NCI-H345 treated with DMSO at 0.1 percent for 48 hours (cell line): ENCODE data around the gene GPR63.

ENCODE experiments used
- DNase-seq: peaks from one replicate; lab custom pipeline; 2025; ENCODE audit not compliant: unreplicated experiment; lab: John Stamatoyannopoulos, UW

GPR63 gene

DNA sequence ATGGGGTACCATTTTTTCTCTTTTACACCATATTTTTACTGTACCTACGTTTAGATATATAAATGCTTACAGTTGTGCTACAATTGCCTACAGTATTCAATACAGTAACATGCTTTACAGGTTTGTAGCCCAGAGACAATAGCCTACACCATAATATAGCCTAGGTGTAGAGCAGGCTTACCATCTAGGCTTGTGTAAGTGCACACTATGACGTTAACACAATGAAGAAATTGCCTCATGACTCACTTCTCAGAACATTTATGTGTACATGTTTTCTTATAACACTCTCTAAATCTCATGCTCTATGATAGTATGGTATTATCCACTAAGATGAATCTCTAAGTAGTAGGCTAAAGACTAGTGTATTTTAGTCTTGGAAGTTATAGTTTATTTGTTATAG, 13.5 kb downstream of the GPR63 start:
- DNase-seq, result no peak

DNA sequence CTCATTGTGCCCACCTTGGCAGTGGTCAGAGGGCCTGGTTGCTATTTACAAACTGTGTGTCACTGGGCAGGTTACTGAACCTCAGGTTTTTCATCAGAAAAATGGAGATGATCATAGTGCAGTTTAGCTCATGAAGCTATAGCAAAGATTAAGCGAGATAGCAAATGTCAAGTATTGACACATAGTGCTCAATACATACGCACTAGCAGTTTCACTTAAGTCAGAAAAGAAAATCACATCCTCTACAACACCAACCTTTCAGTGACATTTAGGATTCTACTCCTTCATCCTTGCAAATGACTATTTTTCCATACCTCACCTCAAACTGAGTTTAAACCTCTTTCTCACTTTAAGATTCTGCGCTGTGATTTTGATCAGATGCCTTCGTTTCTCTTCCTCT, 16.2 kb downstream of the GPR63 start:
- no peak for DNase-seq

DNA sequence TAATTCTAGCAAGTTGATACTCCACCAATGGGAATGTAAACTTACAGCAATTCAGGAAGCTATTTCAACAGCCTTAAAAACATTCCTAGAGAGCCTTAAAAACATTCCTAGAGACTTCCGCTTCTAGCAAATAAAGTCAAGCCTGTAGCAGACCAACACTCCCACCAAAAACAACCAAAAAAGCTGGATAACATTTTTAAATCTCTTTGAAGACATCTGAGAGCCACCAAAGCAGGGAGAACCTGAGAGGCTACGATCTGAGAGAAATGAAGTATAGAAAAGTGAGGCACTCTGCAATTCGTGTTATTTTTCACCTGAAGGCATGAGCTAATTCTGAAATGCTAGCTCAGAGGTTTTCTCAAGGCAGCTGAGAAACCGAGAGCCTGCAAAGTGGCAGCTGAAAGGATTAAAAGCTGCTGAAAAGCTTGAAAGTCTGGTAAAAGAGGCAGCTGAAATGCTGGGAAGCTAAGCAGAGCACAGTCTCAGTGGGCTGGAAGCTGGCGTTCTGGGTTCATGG, 20.9 kb downstream of the GPR63 start:
- DNase-seq, result no peak

DNA sequence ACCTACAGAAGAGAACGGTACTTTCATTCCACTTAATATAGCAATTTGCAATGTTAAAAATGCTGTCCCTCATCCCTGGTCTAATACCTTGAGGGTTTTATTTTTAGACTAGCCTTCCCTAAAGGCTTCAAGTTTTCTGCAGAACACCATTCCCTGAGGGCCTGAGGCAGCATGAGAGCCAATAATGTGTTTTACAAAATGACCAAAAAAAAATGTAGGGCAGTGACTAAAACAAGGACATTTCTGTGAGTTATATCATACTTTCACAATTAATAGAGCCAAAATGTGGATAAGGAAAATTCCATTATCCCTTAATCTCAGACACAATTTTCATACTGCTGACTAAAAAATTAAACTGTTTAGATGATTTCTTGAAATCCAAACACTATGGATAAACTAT, 22.7 kb downstream of the GPR63 start:
- DNase-seq, result no peak

DNA sequence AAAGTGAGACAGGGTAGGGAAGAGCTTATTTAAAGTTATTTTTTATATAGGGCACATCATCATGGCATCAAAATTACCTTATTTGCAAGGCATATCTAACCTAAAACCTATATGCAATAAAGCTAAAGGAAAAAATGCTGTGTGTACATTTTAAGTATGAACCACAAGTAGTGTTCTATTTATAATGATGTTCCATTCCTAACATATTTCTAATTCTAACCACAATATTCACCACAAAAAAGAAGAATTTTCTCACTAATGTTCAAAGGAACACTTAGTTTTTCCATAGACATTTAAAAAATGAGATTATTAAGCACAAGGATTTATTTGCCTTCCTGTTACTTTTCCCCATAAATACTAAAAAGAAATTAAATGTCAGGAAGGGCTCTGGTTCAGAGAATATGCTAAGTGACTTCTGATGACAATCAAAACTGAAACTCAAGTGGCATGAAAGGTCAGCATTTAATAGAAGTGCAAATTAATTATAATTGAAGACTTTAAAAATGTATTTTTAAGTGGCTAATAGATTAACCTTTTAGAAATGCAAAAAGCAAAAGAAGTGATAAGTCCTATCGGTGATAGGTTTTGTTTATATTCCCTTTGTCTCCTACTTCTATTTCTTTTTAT, 25.1 kb downstream of the GPR63 start:
- no peak for DNase-seq

DNA sequence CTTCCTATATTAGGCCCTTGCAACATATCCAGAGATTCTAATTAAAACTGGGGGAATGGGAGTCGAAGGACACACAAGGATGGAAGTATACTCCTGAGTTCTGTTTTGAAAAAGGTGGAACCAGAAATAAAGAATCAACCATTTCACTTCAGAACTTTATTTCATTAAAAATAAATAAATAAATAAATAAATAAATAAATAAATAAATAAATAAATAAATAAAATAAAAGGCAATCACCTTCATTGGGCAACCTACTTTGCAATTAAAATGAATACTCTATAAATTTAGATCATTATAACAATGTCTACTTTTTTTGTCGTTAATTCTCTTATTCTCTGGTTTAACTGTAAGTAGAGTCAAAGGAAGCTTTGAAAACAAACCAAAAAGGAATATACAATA, 25.6 kb downstream of the GPR63 start:
- no peak for DNase-seq

DNA sequence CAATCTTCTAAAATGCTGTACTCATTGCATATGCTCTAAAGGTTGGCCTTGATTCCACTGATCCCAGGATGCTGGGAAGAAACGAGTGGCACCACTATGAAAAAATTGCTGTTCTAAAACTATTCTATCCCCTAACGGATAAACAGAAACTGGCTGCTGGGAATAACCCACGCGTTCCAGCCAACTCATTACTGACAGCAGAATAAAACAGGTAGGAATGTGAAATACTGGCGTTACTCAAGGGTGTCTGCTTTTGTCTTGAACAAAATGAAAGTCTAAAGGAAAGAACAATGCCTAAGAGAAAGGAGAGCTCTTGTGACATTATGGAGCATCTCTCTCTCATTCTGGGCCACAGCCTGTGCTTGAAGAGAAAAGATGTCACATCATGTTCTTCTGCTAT, 26.1 kb downstream of the GPR63 start:
- no peak for DNase-seq

DNA sequence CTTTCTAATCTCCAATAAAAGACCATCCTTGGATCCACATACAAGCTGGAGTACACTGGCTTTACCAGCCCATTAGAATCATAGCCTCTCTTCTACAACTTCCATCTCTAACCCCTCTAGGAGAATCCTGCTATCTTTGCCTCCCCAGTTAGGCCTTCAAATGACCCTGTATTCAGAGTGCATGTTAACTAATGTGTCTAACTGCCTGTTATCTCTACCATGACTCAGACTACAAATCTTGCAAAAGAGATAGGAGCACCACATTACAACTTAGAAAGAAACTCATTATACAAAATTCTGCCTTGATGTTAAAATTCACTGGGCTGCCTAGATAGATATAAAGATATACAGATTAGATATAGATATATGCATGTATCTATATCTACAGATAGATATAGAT, 28.2 kb downstream of the GPR63 start:
- no peak for DNase-seq

DNA sequence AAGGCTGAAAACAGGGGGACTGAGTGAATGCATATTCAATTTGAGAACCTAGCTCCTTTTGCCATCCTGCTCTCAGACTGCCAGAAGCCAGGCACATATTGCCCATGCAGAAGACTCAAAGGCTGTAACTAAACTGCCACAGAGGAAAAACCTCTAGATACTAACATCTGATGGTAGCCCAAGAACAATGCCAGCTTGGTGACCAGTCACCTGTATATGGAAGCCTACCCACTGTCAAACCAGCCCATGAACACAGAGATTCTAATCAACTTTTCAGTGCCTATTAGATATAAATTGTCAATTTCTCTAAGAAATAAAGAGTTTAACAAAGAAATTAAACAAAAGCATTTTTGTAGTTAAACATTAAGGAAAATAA, 34.2 kb downstream of the GPR63 start:
- no peak for DNase-seq

DNA sequence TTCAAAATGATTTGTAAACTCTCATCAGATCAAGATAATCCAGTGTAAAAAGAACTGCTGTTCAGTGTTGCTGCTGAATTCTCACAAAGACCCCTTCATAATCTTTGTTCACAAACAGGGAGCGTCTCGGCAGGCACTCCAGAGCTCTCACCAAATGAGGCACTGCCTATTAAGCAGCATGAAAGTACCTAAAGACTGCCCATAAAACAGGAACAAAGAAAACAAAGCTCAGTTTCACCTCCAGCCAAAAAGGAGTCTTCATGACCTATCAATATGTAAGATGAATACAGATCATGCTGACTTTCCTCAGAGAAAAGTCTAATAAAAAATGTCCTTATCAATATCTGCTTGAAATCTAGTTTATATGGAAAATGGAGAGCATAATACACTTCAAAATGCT, 41.8 kb downstream of the GPR63 start:
- DNase-seq, result no peak

DNA sequence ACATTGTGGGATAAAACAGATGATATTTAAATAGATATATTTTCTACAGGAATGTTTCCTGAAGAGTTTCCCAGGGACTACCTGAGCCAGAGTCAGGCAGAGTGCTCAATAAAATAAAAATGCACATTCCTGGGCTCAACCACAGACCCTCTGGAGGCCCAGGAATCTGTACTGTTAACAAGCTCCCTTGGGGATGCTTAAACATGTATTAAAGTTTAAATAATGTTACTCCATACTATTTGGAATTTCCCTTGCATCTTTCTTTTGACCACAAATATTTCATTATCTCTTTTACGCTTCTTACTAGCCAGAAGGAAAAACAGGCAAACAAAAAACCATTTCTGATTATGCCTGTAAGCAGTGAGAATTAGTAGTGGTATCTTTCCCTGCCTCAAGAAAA, 42.3 kb downstream of the GPR63 start:
- DNase-seq, result no peak

DNA sequence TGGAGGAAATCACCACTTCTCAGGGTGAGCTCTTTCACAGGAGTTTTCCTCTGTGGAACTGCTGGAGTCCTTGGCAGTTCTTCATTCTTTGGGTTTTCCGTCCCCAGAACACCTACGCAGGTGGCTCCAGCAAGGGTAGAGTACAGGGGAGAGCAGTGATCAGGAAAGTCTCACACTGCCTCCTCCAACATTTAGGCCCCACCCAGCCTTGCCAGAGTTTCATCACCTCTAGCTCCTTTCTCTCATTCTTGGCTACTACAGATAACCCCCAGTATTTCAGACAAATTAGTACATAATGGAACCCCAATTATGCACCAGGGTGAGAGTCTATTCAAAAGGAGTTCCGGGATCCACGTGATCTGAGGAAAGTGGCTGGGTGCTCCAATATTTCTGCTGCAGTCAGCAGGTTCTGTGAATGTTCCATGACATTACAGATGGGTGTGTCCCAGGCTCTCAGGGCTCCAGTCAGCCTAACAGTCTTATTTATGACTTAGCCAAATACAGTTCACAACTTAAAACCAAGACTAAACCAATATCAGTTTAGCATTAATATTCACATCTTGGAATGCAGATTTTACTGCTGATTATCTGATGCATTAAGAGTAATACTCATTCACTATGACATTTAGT, 44.6 kb downstream of the GPR63 start:
- DNase-seq, result no peak

DNA sequence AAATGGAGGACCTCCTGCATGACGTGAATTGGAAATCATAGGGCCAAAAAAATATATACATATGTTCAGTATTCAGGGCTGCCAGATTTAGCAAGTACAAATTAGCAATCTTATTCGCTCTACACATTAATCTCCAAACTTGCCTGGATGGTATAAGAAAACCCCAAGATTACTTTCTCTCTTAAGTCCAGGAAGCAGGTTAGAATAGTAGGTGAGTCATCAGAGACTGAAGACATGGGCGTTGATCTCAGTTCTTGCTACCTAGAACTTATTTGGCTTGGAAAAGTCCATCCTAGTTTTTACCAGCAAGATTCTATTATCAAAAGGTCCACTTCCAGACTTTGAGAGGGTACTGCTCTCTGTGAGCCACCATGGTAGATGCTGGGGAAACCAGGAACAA, 47.4 kb downstream of the GPR63 start:
- DNase-seq, result no peak

DNA sequence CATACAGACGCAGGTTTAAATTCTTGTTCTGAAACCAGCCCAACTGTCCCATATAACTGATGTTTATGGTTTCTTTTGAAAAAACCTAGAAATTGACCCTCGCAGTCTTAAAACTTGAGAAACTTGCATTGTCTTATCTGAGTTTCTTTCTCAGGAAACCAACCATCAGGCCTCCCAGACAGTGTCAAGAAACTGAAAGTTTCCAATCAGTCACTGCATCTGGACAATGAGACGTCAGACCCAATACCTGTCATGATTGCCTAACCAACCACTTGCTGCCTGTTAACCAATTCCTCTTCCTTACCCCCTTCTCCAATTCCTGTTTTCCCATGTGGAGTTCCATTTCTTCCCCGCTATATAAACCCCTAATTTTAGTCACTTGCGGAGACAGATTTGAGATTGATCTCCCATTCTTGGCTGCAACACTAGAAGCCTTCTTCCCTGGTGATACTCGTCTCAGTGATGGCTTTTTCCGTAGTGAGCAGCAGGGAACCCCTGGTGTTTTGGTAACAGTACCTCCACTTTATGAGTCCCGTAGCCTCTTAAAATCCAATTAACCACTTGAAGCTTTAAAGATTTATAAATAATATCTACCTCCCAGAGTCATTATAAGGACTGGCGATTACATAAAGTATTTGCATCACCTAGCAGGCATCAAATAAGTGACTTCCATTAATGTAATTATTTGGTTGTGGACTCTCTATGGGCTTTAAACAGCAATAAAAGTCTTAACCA, 49.3 kb downstream of the GPR63 start:
- no peak for DNase-seq

DNA sequence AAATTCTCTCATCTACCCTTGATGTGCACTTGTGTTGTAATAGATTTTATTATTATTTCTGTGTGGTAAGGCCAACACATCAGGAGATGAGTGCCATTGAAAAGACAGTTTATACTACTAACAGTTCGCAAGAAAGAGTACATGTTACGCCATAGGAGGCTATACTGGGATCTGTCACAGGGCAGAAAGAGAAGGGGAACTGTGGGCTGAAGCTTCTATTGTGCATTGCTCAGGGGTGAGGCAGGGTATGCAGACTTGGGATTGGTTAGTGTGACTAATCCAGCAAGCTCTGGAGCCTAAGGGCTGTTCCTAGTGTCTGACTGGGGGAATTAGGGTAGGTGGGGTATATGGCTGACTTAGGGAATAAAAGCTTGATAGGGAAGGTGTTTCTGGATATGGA, 50.9 kb downstream of the GPR63 start:
- no peak for DNase-seq

DNA sequence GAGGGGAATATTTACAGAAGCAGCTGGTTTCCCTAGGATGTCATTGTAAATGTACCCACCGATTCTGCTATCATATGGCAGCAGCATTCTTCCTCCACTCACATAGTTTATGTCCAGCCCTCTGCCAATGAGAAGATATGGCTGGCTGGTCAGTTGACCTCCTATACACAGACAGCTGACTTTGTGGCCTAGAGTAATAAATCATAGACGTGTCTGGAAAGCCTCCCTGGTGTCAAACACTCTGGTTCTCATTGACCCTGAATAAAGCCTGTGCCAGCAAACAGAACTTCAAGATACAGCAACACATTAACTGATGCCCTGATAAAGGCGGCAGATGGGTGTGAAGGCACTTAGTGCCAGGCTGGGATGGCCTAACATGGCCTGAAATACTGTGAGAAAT, 52.6 kb downstream of the GPR63 start:
- no peak for DNase-seq

DNA sequence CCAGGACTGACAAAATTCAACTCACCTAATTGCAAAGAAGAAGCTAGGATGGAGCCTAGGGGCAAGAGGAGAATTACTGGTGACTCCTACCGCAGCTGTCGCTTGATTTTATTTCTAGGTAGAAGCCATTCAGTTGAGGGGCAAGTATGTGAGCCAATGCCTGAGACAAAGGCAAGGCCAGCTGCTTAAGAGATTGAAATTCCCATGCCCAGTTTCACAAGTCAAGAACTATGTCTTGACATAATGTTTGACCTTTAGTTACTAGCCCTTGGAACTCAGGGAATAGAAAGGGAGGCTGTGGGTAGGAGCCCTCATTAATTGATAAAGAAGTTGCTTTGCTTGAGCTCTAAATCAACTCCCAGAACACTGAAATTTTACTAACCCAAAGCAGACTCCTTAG, 54.0 kb downstream of the GPR63 start:
- DNase-seq, result no peak

DNA sequence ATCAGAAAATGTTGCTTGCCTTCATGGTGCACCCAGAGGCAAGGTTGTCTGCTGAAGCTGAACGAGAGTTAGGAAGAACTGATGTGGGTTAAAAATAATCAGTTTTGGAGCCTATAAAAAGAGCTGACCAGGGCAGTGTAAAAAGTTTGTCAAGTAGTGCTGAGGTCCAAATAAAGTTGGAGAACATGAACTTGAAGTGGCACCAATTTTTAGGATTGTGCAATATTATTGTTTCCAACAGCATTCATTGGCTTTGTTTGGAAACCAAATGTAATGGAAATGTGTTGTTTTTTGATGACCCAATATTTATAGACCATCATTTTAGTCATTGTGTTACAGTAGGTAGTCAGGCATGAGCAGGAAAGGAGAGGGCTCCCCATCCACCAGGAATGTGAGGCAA, 55.7 kb downstream of the GPR63 start:
- DNase-seq, result no peak

DNA sequence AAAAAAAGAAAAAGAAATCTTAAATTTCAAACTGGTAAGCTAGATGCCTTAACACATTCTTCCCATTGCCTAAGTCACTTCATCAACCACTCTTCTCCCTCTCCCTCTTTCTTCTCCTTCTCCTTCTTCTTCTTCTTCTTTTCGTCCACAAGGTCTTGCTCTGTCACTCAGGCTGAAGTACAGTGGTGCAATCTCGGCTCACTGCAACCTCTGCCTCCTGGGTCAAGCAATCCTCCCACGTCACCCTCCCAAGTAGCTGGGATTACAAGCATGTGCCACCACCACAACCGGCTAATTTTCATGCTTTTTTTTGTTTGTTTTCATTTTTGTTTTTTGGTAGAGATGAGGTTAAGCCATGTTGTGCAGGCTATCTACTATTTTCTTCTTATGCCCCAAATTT, 60.2 kb downstream of the GPR63 start:
- DNase-seq, result no peak

DNA sequence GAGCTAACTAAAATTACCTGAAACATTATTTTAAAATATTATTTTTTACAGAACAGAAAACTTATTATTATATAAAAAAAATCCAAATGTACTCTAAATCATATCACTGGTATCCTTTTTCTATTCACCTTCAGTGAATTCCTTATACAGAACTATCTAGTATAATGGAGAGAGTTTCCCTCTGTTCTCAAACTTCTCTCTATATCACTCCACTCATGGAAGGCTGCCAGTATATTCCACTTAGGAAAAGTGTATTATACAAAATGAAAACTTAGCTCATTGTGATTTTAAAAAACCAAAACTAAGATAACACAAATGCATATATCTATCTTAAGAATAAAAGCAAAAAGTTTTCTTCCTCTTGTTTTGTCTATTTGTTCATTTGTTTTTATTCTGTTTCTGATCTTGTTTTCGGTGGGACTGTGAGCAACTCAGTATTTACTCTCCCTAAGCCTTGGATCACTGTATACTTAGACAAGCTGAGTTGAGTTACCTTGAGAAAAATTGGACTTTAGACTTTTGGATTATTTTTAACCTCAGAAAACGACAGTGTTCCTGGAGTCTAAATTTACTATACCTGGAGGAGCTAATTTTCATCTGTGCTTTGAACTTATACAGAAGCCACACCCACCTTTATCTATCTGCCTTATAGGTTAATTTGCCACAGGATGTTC, 61.4 kb downstream of the GPR63 start:
- no peak for DNase-seq

DNA sequence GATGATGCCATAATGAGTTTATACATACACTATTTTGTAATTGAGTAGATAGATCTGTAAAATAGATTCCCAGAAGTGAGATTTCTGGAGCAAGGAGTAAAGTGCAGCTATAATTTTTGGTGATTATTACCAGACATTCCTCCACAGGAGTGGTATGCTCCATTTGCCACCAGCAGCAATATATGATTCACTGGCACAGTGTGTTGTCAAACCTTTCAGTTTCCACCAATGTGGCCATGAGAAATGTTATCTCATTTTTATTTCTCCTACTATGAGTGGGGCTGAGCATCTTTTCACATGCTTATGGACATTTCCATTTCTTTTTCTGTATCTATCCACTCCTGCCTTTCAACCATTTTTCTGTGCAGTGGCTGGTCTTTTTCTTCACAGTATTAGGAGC, 70.5 kb downstream of the GPR63 start:
- DNase-seq, result no peak

DNA sequence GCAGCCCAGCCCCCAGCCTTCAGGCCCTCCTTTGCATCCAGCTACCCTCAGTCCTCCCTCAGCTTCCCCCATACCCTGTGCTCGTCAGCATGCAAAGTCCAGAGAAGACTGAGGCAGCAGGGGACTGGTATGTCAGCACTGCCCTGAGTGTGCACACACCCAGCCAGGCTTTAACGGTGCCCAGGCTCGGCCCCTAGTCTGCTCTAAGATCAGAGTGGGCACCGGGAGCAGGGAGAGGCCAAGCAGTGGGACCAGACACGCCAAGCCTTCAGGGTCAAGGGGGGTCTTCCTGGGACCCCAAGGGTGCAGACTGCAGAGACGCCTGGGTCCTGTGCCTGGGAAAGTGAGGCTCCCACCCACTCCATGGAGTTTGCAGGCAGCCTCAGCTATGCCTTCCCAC, 74.7 kb downstream of the GPR63 start:
- no peak for DNase-seq
